ENCODE results near the gene SHC1.

SHC1 gene

DNA sequence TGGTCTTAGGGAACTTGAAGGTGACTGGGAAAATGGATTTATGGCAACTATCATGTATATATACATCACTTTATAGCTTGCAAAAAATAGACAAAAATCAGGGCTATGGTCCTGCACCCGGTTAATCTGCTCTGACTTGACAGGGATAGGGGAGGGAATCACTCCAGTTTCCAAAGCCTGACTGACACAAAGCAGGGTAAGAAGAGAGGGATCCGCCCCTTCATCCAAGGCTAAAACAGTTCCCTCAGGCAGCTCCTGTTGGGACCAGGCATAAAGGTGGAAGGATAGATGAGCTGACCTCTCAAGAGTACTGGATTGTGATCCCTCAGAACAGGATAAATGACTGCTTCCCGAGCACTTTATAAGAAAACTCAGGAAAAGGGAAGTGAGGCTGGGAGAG is 16.0 kb downstream of the SHC1 start:
- no peak for DNase-seq

DNA sequence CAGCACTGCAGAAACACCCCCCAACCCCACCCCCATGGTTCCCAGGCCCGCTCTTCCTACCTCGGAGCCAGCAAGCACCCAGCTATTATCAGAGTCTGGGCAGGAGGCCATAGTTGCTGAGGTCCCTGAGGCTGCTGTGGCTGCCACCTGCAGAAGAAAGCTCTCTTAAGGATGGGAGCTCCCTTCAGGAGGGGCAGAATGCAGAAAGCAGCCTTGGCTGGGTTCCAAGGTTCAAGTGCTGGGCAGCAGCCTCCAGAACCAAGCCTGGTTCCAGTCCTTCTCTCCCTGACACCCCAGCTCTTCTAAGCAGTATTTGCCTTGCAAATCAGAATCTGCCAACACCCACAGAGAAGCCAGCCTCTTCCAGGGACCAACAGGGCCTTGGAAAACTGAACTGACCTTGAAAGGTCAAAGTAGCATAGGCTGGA is 16.9 kb downstream of the SHC1 start:
- DNase-seq: no peak

DNA sequence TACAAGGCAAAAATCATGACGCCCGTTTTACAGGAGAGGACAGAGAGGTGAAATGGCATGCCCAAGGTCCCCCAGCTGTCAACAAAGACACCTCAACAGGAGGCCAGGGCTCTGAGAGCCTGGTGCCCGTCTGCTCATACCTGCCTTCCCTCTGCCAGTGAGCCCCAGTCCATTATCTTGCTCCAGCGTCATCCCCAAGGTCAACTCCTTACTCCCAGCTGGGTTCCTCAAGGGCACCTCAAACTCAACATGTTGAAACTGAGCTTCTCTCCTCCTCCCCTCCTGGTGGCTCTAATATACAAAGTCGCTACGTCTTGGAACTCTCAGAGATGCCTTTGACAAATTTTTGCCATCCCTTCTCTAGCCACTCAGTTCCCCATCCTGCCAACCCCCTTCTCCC is 17.9 kb downstream of the SHC1 start:
- DNase-seq: no peak

DNA sequence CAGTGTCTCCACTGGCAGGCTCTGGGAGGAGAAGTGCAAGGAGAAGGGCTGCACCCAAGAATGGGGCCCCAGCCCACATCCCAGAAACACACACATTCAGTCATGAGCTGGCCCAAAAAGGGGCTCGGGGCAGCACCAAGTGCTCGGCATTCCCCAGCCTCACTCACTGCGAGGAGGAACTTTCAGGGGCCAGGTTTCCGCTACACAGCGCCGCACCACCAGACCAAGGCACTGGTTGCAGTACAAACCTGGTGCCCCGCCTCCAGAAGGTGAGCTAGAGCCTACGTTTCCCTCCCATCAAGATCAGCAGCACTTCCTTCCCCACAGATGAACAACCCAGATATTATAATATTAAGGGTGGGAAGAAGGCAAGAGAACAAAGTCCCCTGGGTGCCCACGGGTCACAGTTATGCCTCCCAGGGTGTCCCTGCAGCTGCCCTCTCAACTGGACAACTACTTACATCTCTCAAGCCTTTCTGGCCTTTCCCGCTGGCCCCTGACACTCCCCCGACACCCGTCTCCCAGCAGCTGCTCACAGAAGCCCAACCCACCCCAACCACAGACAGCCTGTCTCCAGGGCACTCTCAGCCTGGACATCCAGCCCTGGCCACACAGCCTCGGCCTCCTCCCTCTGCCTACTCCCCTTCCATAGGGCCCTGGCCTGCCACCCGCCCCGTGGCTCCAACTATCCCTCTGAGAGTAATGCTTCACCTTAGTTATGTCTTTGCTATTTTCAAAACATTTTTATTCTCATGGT is 18.5 kb downstream of the SHC1 start:
- DNase-seq: peak; percentile 32

DNA sequence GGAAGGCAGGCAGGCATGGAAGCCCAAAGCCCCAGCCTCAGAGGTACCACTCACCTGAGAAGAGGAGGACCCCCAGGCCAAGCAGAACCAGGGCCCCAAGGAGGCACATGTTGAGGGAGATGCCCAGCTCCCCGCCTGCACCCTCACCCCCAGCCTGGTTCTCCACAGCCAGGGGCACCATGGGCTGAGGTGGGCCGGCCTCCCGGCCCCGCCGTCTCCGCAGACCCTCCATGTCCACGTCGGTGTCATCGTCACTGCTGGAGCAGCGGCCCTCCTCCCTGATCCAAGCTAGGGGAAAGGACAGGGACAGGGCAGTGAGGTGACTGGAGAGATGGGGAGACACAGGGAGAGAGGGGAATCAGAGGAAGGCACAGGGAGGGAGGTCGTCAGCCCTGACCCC is 22.5 kb downstream of the SHC1 start:
- no peak for DNase-seq

DNA sequence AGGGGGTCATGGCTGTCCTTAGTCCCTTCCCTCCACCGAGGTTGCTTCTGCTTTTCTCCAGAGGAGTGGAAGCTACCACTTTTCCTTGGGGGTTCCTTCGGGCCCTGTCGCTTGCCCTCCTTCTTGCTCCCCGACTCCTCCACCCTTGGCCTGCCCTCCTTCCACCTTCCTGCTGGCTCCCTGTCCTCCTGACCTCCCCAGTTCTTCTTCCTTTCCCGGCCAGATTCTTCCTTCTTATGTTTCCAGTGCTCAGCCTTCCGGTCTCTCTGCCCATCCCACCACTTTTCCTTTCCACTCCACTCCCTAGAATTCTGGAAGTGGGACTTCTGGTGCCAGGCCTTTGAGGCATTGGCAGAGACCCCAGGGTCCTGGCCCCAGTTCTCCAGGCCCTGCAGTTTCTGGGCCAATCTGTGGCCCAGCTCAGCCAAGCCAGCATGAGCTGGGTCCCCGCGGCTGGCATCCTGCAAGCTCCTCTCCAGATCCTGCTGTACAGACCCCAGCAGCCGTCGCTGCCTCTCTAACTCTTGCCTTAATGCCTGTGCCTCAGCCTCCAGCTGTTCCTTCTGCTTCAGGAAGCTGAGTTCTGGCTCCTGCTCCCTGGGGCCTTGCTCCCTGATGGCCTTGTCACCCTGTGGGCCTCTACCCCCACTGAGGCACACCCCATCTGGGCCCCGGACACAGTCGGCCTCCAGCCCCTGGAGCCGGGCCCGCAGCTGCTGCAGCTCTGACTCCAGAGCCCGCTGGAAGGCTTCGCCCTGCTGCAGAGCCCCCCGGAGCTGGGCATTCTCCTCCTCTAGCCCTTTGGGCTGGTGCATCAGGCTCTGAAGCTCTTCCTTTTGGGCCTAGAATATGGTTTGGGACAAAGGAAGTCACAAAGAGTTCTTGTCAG is 24.3 kb downstream of the SHC1 start:
- DNase-seq: no peak

DNA sequence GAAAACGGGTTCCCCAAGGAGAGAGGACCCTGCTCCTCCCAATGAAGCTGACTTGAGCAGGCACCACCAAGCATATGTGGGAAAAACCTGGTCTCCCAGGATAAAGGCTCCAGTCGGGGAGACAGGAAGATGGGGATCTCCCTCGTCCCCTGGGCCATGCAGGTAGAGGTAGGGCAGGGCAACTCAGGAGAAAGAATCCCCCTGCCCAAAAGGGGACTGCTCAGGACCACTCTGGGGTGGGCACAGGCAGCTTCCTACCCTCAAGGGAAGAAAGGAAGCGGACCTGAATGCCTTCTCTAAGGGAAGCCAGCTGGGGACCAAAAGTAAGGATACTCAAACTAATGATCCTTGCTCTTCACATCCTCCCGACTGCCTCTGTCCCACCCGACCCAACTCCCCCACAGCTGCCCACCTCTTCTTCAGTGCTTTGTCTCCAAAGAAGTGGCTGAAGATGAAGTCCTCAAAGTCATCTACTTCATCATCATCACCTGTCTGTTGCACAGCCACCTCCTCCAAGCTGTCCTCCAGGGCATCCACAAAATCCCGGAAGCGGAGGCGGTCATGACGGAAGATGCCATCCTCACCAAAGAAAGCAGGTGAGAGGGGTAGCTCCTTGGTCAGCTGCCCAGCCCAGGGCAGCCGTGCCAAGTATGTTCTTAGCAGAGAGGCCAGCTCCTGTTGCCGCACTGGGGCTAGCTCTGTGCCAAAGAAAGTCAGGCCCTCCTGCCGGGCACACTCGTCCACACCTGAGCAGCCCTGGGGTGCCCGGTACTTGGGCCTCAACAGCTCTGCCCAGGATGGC is 25.2 kb downstream of the SHC1 start:
- DNase-seq: no peak

DNA sequence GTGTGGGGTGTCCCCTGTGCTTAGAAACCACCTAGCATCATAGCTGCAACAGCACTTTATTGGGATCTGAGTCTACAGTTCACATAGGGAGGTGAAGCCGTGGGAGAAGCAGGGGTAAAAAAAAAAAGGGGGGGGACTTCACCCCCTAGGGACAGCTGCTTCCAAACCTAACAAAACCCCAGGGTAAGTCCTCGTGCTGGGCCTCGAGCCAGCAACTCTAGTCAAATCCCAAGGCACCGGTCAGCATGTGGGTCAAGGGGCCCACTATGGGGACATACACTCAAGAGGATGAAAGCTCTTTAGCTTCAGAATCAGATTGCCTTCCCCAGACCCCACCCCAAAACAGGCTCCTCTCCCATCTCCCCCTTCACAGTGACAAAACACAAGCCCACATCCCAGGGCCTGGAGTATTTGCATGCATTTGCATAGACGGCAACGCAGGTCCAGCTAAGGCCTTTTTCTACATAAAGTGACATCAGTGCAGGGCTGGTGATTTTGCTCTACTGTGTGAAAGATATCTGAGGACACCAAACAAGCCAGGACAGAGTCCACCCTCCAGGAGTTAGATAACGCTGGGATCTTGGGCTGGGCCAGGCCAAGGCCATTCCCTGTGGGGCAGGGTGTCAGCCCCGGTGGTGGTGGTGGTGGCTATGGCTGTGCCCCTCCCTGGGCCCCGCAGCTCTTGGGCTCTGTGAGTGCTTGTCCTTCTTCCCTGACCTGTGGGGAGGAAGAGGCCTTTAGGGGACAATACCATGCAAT is 26.0 kb downstream of the SHC1 start:
- no peak for DNase-seq

DNA sequence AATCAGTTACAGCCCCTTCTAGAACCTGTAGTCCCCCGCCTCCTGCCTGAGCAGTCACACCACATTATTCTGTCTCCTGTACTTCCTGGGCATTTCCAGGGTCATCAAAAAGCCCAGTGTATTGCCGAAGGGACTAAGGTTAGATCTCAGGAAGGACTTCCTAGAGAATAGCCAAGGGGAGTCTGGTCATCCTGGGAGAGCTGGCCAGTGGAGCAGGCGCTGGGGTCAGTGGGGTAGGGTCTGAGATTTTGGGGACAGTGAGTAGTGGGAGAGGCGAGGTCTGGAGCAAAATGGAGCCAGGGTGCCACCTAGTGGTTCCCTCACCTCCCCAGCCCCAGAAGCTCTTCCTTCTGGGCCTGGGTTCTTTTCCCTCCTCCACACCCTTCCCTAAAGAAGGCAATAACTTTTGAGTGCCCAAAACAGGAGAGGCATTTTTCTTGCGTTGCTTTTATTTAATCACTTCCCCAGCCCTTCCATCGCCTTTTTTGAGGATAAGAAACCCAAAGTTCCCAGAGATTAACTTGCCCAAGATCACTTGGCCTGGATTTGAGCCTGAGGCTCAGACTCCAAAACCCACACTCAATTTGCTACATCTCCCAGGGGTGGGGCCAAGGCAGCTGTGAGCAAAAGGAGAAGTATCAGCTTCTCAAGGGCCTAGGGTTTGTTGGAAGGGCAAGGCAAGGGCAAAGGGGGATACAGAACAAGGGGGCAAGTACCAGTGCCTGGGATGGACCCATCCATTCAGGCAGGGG is 26.7 kb downstream of the SHC1 start:
- peak; percentile 86 for DNase-seq

DNA sequence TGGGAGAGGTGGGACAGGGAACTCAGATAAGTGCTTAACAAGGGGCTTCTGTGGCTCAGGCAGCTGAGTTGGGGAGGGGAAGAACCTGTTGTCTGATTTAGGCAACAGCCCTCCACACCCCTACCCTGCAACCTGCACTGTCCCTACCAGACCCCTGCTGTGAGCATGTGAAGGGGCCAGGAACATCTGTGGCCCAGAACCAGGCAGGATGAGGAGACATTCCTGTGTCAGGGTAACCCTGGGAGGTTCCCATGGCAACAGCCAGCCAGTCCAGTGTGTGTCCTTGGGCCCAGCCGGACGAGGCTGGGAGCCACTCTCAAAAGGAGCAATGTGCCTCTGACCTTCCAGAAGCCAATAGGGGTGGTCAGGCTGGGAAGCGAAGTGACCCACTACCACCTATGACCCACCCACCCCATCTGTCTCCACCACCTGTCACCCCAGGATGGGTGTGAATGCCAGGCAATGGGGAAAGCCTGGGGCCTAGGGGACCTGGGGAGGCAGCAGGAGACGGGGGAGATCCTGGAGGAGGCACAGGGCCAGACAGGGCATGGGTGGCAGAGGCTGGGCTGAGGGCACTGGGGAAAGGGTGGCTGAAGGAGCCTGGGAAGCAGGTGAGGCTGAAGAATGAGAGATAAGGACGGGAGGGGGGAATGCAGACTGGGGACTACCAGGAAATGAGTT is 29.1 kb downstream of the SHC1 start:
- no peak for DNase-seq

DNA sequence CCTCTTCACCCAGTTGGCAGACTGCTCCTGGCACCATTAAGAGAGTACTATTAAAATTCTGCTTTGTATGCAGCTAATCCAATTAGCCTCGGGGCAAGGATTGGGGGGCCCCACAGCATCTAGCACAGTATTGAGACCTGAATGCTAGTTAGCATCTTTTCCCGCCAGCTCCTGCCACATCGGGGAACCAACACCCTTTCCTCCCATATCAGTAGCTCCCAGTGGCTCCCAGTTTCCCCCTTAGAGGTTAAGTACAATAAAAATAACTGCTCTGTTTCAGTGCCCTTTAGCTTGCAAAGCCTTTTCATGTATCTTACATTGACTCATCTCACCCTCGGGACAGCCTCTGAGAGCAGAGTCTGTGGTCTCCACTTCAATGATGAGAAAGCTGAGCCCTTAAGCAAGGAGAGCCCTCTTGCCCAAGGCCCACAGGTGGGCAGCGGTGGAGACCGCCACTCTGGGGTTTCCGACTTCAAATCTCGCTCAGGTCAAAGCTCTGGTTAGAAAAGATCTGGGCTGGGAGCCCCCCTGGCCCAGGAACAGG is 29.8 kb downstream of the SHC1 start:
- no peak for DNase-seq

DNA sequence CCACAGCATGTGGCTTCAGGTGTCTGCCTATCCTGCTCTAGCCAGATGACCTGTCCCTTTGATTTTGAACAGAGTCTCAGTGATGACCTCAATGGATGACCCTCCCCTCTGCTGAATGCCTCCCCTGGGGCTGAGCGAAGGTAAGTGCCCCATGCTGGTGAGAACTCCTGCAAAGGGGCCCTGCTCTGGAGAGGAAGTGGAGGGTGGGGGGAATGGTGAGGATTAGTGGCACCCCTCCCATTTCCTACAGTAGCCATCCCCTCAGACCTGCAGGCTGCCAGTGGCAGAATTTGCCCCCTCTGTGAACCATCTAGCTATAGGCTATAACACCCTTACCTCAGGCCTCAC is 30.4 kb downstream of the SHC1 start:
- no peak for DNase-seq

DNA sequence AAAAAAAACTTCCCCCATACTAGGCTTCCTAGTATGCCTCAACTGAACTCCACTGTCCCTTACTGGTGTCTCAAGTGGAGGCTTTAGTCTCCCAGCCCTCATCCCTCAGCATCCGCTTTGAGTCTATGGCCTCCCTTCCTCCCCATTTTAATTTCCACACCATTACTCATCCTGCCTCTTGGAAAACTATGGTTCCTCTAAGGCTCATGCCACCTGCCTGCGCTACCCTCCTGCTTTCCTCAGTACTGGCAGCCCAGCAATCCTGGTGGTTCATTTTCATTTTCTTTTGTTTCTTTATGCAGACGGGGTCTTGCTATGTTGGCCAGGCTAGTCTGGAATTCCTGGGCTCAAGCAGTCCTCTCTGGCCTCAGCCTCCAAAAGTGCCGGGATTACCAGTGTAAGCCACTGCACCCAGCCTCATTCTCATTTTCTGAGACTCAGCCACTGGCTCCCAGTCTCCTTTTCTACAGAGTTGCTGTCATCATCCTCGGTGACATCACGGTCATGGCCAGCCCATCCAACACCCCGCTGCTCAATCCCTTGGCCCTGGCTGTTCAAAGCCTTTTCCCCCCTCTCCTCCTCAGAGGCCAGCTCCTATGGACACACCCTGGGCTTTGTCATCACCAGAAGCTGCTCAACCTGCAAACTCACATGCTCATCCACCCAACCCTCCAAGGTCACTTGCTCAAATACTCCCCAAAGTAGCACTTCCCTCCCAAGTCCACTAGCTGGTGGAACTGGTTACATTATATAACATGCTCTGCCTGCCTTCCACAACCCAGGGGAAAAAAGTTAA is 31.7 kb downstream of the SHC1 start:
- DNase-seq: no peak

DNA sequence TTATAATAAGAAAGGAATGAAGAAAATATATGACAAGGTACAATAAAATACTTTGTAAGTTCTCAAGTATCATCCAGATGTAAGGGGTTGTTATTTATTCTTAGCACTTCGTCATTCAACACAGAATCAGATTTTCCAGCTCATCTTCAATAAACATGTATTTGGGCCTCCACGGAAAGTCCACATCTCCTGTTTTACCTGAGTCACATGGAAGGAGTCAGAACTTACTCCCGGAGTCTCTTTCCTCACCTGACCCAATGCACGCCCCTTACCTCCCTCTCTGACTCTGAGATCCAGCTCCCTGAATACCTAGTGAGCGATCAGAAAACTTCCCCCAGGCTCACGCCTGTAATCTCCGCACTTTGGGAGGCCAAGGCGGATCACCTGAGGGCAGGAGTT is 32.6 kb downstream of the SHC1 start:
- DNase-seq: no peak

DNA sequence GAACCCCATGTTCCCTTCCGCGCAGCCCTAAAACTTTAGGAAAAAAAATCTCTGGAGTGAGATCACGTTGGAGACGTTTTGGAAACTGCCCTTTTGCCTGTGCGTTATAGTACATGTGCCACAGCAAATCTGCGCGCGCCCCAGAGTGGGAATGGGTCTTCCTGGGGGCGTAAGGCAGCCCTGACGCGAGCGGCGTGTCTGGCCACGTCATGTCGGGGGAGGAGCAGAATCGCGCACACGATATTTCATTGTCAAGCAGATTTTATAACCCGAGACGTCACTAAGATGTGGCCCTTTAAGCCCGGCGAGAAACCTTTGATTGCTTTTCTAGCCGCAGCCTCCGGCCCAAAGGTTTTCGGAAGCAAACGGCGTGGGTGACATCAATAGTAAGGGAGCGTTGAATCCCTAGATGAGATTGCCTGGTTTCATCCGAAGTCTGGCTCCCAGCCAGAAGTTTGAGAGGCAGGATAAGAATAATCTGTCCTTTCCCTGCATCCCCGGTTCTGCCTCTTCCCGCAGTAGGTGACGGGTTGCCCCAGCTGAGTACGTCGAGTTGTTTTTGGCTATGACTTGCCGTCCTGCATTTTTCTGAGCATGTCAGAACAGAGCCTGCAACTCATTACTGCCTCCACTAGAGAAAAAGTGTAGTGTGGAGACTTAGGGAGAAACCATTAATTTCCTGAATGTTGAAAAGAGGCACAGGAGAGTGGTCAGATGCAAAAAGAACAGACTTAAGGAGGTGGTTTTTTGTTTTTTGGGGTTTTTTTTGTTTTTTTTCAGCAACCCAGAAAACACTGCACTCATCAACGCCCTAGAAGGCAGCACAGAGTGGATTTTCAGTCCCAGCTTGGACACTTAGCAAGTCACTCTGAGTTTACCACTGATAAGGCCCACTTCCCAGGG is 33.2 kb downstream of the SHC1 start:
- peak; percentile 97 for DNase-seq

DNA sequence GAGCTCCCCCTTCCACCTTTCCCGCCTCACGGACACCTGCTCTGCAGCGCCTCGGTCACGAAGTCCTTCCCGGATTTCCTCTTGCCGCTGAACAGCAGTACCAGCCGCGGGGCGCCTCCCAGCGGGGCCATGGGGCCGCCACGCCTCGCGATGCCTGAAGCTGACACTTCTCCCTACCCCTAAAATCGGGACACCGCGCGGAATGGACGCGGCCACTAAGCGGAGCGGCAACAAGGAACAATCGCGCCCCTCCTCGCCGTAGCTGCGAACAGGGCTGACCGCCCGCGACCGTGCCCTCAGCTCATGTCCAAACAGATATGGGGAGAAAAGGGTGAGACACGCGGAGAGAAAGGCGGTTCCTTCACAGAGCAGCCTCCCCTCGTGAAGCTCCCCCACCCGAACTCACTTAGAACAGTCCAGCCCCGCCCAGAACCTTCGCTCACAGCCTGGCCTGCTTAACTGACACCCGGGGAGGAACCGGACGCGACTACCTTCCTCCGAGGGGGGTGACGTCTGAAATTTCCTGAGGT is 33.9 kb downstream of the SHC1 start, which contains the start of gene PMVK:
Gene PMVK (minus strand): TSS at position 165 of the 530 bp plus-strand sequence. CDS start 34 bp downstream, at position 131.
- DNase-seq: peak; percentile 98

DNA sequence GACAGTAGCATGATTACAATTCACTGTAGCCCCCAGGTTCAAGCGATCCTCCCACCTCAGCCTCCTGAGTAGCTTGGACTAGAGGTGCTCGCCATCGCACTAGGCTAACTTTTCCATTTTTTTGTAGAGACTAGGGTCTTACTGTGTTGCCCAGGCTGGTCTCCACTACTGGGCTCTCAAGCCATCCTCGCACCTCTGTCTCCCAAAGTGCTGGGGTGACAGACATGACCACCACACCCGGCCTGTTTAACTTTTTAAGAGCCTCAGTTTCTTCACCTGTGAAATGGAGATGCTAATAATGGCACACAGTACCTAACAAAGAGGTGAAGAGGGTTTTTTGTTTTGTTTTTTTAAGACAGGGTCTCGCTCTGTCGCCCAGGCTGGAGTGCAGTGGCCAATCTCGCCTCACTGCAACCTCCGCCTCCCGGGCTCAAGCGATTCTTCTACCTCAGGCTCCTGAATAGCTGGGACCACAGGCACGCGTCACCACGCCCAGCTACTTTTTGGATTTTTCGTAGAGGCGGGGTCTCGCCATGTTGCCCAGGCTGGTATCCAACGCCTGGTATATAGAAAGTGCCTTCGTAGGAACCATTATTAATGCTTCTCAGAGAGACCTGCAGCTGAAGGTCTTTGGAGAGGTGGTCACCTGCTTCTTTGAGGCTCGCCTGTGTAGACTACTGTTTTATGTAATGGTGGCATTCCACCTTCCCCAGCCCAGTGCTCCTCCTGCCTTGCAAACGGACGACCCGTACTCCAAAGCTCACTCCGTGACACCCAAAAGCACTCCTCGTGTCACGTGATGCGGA is 34.6 kb downstream of the SHC1 start:
- no peak for DNase-seq

All from OCI-M1 (cell line).